IPS-NIHi11 (cell line): ENCODE measurements around the gene ZNF653.

Experiments
- DNase-seq: peaks from one replicate; pipeline ENCODE4 v3.0.0; 2012; ENCODE audit warnings: mixed read lengths, low spot score

Gene ZNF653

GRCh38 chr19:11513946-11514345, 8.3 kb upstream of the ZNF653 start:
- no peak for DNase-seq

- no peak for DNase-seq
Observed at GRCh38 chr19:11510444-11510843, 4.8 kb upstream of the ZNF653 start.

- no peak for DNase-seq
Observed at GRCh38 chr19:11507370-11508078, 1.9 kb upstream of the ZNF653 start.

- DNase-seq: no peak
Observed at GRCh38 chr19:11506967-11507366, 1.3 kb upstream of the ZNF653 start.

GRCh38 chr19:11506101-11506555, 489 bp upstream of the ZNF653 start:
- no peak for DNase-seq

GRCh38 chr19:11505032-11505503, 571 bp downstream of the ZNF653 start:
- DNase-seq: peak; percentile 100

- no peak for DNase-seq
Observed at GRCh38 chr19:11504502-11505031, 1.1 kb downstream of the ZNF653 start.

GRCh38 chr19:11499890-11500420, 5.7 kb downstream of the ZNF653 start:
- no peak for DNase-seq

- DNase-seq: no peak
Observed at GRCh38 chr19:11499220-11499726, 6.4 kb downstream of the ZNF653 start.

- DNase-seq: peak; percentile 89
Observed at GRCh38 chr19:11496391-11497163, 9.1 kb downstream of the ZNF653 start.

GRCh38 chr19:11495885-11496284, 9.8 kb downstream of the ZNF653 start:
- DNase-seq: no peak

GRCh38 chr19:11495481-11495880, 10.2 kb downstream of the ZNF653 start:
- DNase-seq: no peak

GRCh38 chr19:11494634-11495285, 10.9 kb downstream of the ZNF653 start:
- no peak for DNase-seq

- DNase-seq: no peak
Observed at GRCh38 chr19:11489378-11489777, 16.3 kb downstream of the ZNF653 start.

GRCh38 chr19:11486661-11487503, 18.8 kb downstream of the ZNF653 start:
- DNase-seq: no peak

GRCh38 chr19:11485245-11485837, 20.3 kb downstream of the ZNF653 start:
- DNase-seq: no peak

GRCh38 chr19:11483366-11484111, 22.1 kb downstream of the ZNF653 start:
- no peak for DNase-seq

GRCh38 chr19:11482384-11483050, 23.1 kb downstream of the ZNF653 start:
- peak; percentile 95 for DNase-seq
